ENCODE results near the gene VAMP5. TPM values are rescaled to one million over a fixed set of nuclear protein-coding genes. Genes with fewer than 3 reads are reported as not detected.

Gene VAMP5
- total RNA-seq, 2 experiments from 2014 or later: 66.7 to 70.8 TPM

GRCh38 chr2:85579266-85579935, 4.8 kb upstream of the VAMP5 start:
- no peak for DNase-seq
- no peaks in the 10 kb centered on the region for H3K27me3 Mint-ChIP-seq
- peak overlapping the region; percentile 90 for H3K27ac Mint-ChIP-seq
- H3K4me1 Mint-ChIP-seq: peaks cover 39% of the 10 kb centered on the region
- H3K4me3 Mint-ChIP-seq: peak overlapping the region; percentile 92
- POLR2A ChIA-PET: interaction anchor here (0.6 to 4.5 kb wide), 12 partner anchors 8 to 1496 kb away, joined by 3 to 30 read pairs (median 4); partner anchors contain the start of genes GGCX, RNF181, SH2D6 and TGOLN2
- no peaks in the 10 kb centered on the region for H3K9me3 Mint-ChIP-seq
- peaks cover 24% of the 10 kb centered on the region for H3K36me3 Mint-ChIP-seq
- ATAC-seq (ENCODE audit: low read depth): no peak

- Mint-ChIP-seq H3K4me3 (peak overlapping the region; percentile 92), H3K9me3 (no peaks in the 10 kb centered on the region), H3K4me1 (peaks cover 43% of the 10 kb centered on the region), H3K27me3 (no peaks in the 10 kb centered on the region), H3K27ac (no peak overlapping the region), H3K36me3 (peaks cover 24% of the 10 kb centered on the region)
- POLR2A ChIA-PET: interaction anchor here (0.6 to 4.5 kb wide), 7 partner anchors 7 to 1495 kb away, joined by 3 to 30 read pairs (median 5); partner anchors contain the start of genes GGCX, RNF181 and TGOLN2
- no peak for DNase-seq
- ATAC-seq (ENCODE audit: low read depth): no peak
Measured at GRCh38 chr2:85580206-85580605, 4.0 kb upstream of the VAMP5 start.

GRCh38 chr2:85582492-85582891, 1.7 kb upstream of the VAMP5 start:
- peak overlapping the region; percentile 75 for H3K27ac Mint-ChIP-seq

GRCh38 chr2:85583667-85584353, 421 bp upstream of the VAMP5 start:
- Mint-ChIP-seq H3K27ac (peak overlapping the region; percentile 95), H3K9me3 (no peaks in the 10 kb centered on the region), H3K27me3 (no peaks in the 10 kb centered on the region), H3K4me3 (peak overlapping the region; percentile 97), H3K36me3 (peaks cover 24% of the 10 kb centered on the region), H3K4me1 (peaks cover 58% of the 10 kb centered on the region)
- DNase-seq (no peak), ATAC-seq (ENCODE audit: low read depth) (peak; percentile 68)
- POLR2A ChIA-PET: interaction anchor here (0.8 to 2.9 kb wide), 5 partner anchors 12 to 44 kb away, joined by 4 to 44 read pairs (median 8); partner anchors contain the start of genes C2orf68, GGCX, MAT2A and RNF181

More at GRCh38 chr2:85582492-85582891, 1.7 kb upstream of the VAMP5 start:
- no peaks in the 10 kb centered on the region for H3K9me3 Mint-ChIP-seq
- DNase-seq (no peak), ATAC-seq (ENCODE audit: low read depth) (no peak)
- POLR2A ChIA-PET: interaction anchor here (1.5 kb wide), 1 partner anchor 22 kb away, joined by 8 read pairs; the partner anchor contains the start of gene GGCX
- H3K36me3 Mint-ChIP-seq: peaks cover 26% of the 10 kb centered on the region
- no peaks in the 10 kb centered on the region for H3K27me3 Mint-ChIP-seq
- H3K4me1 Mint-ChIP-seq: peaks cover 55% of the 10 kb centered on the region
- no peak overlapping the region for H3K4me3 Mint-ChIP-seq

GRCh38 chr2:85584857-85585780, 888 bp downstream of the VAMP5 start:
- H3K27ac Mint-ChIP-seq: peak overlapping the region; percentile 92

GRCh38 chr2:85585781-85586105, 1.5 kb downstream of the VAMP5 start:
- ATAC-seq (ENCODE audit: low read depth) (no peak), DNase-seq (no peak)
- H3K4me3 Mint-ChIP-seq: peak overlapping the region; percentile 97
- no peaks in the 10 kb centered on the region for H3K27me3 Mint-ChIP-seq
- peaks cover 55% of the 10 kb centered on the region for H3K4me1 Mint-ChIP-seq
- H3K9me3 Mint-ChIP-seq: no peaks in the 10 kb centered on the region
- POLR2A ChIA-PET: interaction anchor here (1.0 to 2.9 kb wide), 6 partner anchors 10 to 167 kb away, joined by 3 to 44 read pairs (median 6); partner anchors contain the start of genes C2orf68, GGCX, MAT2A and RNF181
- H3K36me3 Mint-ChIP-seq: peaks cover 19% of the 10 kb centered on the region
- H3K27ac Mint-ChIP-seq: peak overlapping the region; percentile 92

More at GRCh38 chr2:85584857-85585780, 888 bp downstream of the VAMP5 start:
- peaks cover 23% of the 10 kb centered on the region for H3K36me3 Mint-ChIP-seq
- peak overlapping the region; percentile 97 for H3K4me3 Mint-ChIP-seq
- no peaks in the 10 kb centered on the region for H3K27me3 Mint-ChIP-seq
- H3K4me1 Mint-ChIP-seq: peaks cover 55% of the 10 kb centered on the region
- no peaks in the 10 kb centered on the region for H3K9me3 Mint-ChIP-seq
- ATAC-seq (ENCODE audit: low read depth): peak; percentile 36
- POLR2A ChIA-PET: interaction anchor here (1.0 to 2.9 kb wide), 7 partner anchors 11 to 166 kb away, joined by 3 to 44 read pairs (median 6); partner anchors contain the start of genes C2orf68, GGCX, MAT2A and RNF181
- DNase-seq: peak; percentile 59

- DNase-seq (no peak), ATAC-seq (ENCODE audit: low read depth) (no peak)
- peak overlapping the region; percentile 59 for H3K27ac Mint-ChIP-seq
- H3K9me3 Mint-ChIP-seq: no peaks in the 10 kb centered on the region
- H3K36me3 Mint-ChIP-seq: peaks cover 10% of the 10 kb centered on the region
- POLR2A ChIA-PET: interaction anchor here (1.2 to 1.9 kb wide), 4 partner anchors 7 to 23 kb away, joined by 4 to 8 read pairs (median 6); partner anchors contain the start of genes C2orf68 and RNF181
- no peak overlapping the region for H3K4me3 Mint-ChIP-seq
- no peaks in the 10 kb centered on the region for H3K27me3 Mint-ChIP-seq
- peaks cover 50% of the 10 kb centered on the region for H3K4me1 Mint-ChIP-seq
Measured at GRCh38 chr2:85588236-85588635, 4.0 kb downstream of the VAMP5 start.

GRCh38 chr2:85588645-85589044, 4.4 kb downstream of the VAMP5 start:
- peak overlapping the region; percentile 59 for H3K27ac Mint-ChIP-seq
- H3K9me3 Mint-ChIP-seq: no peaks in the 10 kb centered on the region

GRCh38 chr2:85589181-85589580, 5.0 kb downstream of the VAMP5 start:
- Mint-ChIP-seq H3K9me3 (no peaks in the 10 kb centered on the region), H3K4me1 (peaks cover 46% of the 10 kb centered on the region), H3K27me3 (no peaks in the 10 kb centered on the region), H3K27ac (no peak overlapping the region), H3K4me3 (no peak overlapping the region), H3K36me3 (peaks cover 7% of the 10 kb centered on the region)
- no peak for DNase-seq
- POLR2A ChIA-PET: no interaction called here
- ATAC-seq (ENCODE audit: low read depth): no peak

More at GRCh38 chr2:85588645-85589044, 4.4 kb downstream of the VAMP5 start:
- no peak for DNase-seq
- H3K27me3 Mint-ChIP-seq: no peaks in the 10 kb centered on the region
- ATAC-seq (ENCODE audit: low read depth): no peak
- H3K4me1 Mint-ChIP-seq: peaks cover 46% of the 10 kb centered on the region
- H3K36me3 Mint-ChIP-seq: peaks cover 7% of the 10 kb centered on the region
- POLR2A ChIA-PET: no interaction called here
- no peak overlapping the region for H3K4me3 Mint-ChIP-seq

- Mint-ChIP-seq H3K4me1 (peaks cover 49% of the 10 kb centered on the region), H3K9me3 (no peaks in the 10 kb centered on the region)
Measured at GRCh38 chr2:85589982-85590791, 6.0 kb downstream of the VAMP5 start.

GRCh38 chr2:85590950-85591349, 6.7 kb downstream of the VAMP5 start:
- Mint-ChIP-seq H3K4me1 (peaks cover 43% of the 10 kb centered on the region), H3K9me3 (no peaks in the 10 kb centered on the region), H3K27ac (no peak overlapping the region), H3K4me3 (no peak overlapping the region), H3K27me3 (no peaks in the 10 kb centered on the region), H3K36me3 (peaks cover 10% of the 10 kb centered on the region)
- POLR2A ChIA-PET: interaction anchor here (0.9 kb wide), 1 partner anchor 18 kb away, joined by 4 read pairs; no protein-coding TSS in a partner anchor
- ATAC-seq (ENCODE audit: low read depth) (no peak), DNase-seq (no peak)

More at GRCh38 chr2:85589982-85590791, 6.0 kb downstream of the VAMP5 start:
- Mint-ChIP-seq H3K27me3 (no peaks in the 10 kb centered on the region), H3K4me3 (no peak overlapping the region), H3K27ac (peak overlapping the region; percentile 56), H3K36me3 (peaks cover 7% of the 10 kb centered on the region)
- ATAC-seq (ENCODE audit: low read depth): no peak
- DNase-seq: no peak
- POLR2A ChIA-PET: interaction anchor here (0.5 kb wide), 1 partner anchor 13 kb away, joined by 12 read pairs; the partner anchor contains the start of gene VAMP8

GRCh38 chr2:85591563-85591962, 7.3 kb downstream of the VAMP5 start:
- no peak overlapping the region for H3K4me3 Mint-ChIP-seq
- no peaks in the 10 kb centered on the region for H3K27me3 Mint-ChIP-seq
- peaks cover 42% of the 10 kb centered on the region for H3K4me1 Mint-ChIP-seq
- H3K27ac Mint-ChIP-seq: no peak overlapping the region
- no peak for DNase-seq
- peaks cover 10% of the 10 kb centered on the region for H3K36me3 Mint-ChIP-seq
- POLR2A ChIA-PET: interaction anchor here (0.9 kb wide), 1 partner anchor 17 kb away, joined by 4 read pairs; no protein-coding TSS in a partner anchor
- no peak for ATAC-seq (ENCODE audit: low read depth)
- H3K9me3 Mint-ChIP-seq: no peaks in the 10 kb centered on the region
